SK-N-MC (cell line): ENCODE data around the gene TMEM92.

Experiments used
- EZH2 ChIP-seq: fragments of 200-600 bp; sonication (generic); IDR thresholded peaks from one replicate; pipeline ENCODE4 v1.6.1; 2017; ENCODE audit warnings: antibody characterized with exemption
- FOXP2 ChIP-seq: optimal IDR thresholded peaks from 2 replicates; pipeline ENCODE3; 2011; ENCODE audit warnings: mild to moderate bottlenecking, moderate library complexity; ENCODE audit not compliant: insufficient read depth; ENCODE audit errors: extremely low read length, control extremely low read depth
- POLR2AphosphoS5 ChIP-seq: IDR thresholded peaks from 2 replicates; pipeline ENCODE4 v1.6.1; 2012; ENCODE audit warnings: mild to moderate bottlenecking, low read depth, low read length, borderline replicate concordance

- TF ChIP-seq EZH2 (no peak), POLR2AphosphoS5 (no peak), FOXP2 (no peak)
Measured at GRCh38 chr17:50239937-50240336, 34.3 kb upstream of the TMEM92 start.
